Rectal smooth muscle tissue (tissue), 1 donor: ENCODE data around the gene PPP2R2B.

Experiments used
- H3K27ac ChIP-seq: one replicate; pipeline ENCODE4 v1.7.0; 2013; ENCODE audit warnings: low read depth, low read length, inconsistent platforms
- H3K27me3 ChIP-seq: one replicate; pipeline ENCODE4 v1.7.0; 2013; ENCODE audit warnings: low read length; ENCODE audit not compliant: control insufficient read depth, insufficient read depth
- H3K36me3 ChIP-seq: one replicate; pipeline ENCODE4 v1.7.0; 2013; ENCODE audit warnings: low read length; ENCODE audit not compliant: control insufficient read depth, insufficient read depth
- H3K4me1 ChIP-seq: one replicate; pipeline ENCODE4 v1.7.0; 2013; ENCODE audit warnings: low read length; ENCODE audit not compliant: control insufficient read depth, insufficient read depth
- H3K4me3 ChIP-seq: one replicate; pipeline ENCODE4 v1.7.0; 2013; ENCODE audit warnings: low read length
- H3K9ac ChIP-seq: one replicate; pipeline ENCODE4 v1.7.0; 2013; ENCODE audit warnings: low read length

Gene PPP2R2B

DNA sequence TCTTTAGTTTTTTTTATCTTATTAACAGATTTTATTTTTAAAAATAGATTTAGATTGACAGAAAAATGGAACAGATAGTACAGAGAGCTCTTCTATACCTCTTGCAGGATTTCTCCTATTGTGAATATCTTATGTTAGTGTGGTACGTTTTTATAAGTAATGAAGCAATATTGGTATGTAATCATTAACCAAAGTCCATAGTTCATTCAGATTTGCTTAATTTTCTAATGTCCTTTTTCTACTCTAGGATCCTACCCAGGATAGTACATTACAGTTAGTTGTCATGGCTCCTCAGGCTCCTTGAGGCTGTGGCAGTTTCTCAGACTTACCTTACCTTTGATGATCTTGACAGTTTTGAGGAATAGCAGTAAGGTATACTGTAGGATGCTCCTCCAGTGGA, 30.4 kb downstream of the PPP2R2B start:
- Histone ChIP-seq H3K27ac (no peak overlapping the region), H3K9ac (no peak overlapping the region), H3K4me3 (no peak overlapping the region), H3K36me3 (no peaks in the 10 kb centered on the region), H3K27me3 (no peaks in the 10 kb centered on the region), H3K4me1 (no peaks in the 10 kb centered on the region)

DNA sequence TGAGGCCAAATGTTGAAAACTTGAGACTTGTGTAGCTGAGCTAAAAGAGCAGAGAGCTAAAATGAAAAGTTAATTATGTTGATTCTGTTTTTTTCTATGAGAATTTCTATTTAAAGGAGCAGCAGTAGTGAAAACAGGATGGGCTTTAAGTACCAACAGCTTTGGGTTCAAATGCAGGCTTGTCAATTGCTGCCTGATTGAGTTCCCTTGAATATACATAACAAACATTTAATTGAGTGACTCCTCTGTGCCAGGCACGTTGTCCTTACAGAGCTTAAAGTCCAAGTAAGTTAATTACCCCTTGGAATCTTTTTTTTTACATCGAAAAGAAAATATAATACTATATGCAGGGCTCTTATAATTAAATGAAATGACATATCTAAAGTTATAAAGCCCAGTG, 38.5 kb downstream of the PPP2R2B start:
- no peak overlapping the region for H3K9ac ChIP-seq
- H3K4me3 ChIP-seq: no peak overlapping the region
- no peak overlapping the region for H3K27ac ChIP-seq
- no peaks in the 10 kb centered on the region for H3K36me3 ChIP-seq
- no peaks in the 10 kb centered on the region for H3K27me3 ChIP-seq
- no peaks in the 10 kb centered on the region for H3K4me1 ChIP-seq

DNA sequence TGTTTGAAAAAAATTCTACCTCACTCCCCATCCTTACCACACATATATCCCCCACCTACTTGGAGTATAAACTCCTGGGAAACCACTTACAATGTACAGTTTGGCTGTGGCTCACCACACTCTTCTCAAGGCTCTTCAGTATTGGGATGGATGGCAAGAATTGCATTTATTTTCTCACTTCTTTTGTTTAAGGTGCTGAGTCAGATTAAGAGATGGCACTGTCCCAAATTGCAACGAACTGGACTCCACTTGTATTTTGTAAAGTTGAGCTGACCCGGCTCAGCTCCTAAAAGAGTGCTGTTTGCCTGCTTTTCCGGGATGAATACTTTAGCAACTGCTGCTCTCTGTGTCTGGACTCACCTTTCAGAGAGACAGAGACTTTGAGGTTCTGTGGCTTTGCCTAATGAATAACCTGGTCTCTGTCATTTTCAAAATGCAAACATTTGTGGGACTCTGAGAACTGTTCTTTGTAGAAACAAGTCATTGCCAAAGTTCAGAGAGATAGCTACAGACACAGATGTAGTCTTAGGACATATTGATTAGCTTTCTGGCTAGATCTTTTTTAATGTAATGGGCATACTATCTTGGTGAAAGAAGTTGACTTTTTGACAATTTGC, 42.2 kb downstream of the PPP2R2B start:
- Histone ChIP-seq H3K9ac (no peak overlapping the region), H3K36me3 (no peaks in the 10 kb centered on the region), H3K4me1 (no peaks in the 10 kb centered on the region), H3K4me3 (no peak overlapping the region), H3K27me3 (no peaks in the 10 kb centered on the region), H3K27ac (no peak overlapping the region)

DNA sequence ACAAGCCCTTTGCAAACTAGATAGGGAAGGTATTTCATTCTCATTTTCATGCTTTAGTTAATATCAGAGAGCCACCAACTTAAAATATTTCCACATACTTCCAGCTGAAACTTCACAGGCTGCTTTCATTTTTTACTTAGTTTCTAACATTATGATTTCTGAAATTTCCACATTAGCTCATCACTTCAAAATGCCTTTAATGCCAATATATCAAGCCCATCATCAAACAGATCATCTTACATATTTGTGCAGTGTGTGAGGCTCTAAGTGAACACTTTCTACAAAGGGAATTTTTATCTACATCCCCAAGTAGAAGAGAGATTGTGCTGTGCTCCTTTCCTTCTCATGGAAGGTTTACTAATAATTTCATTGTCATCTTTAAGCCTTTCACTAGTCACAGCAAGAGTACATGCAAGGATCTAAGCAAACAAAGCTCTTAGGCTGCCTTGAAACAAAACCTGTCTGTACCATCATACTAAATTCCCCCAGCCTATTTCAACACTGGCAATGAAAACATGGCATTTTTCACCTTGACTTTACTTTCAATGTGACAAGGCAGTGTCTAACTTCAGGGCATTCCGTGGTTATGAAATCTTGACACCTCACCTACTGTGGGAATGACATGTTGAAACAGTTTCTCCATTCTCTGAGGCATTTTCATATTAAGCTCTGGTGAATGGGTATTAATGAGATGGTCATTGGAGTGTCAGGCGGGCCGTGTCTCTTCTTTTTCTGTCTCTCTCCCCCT, 45.4 kb downstream of the PPP2R2B start:
- Histone ChIP-seq H3K4me3 (no peak overlapping the region), H3K27ac (no peak overlapping the region), H3K9ac (no peak overlapping the region), H3K4me1 (peaks cover 7% of the 10 kb centered on the region), H3K36me3 (no peaks in the 10 kb centered on the region), H3K27me3 (no peaks in the 10 kb centered on the region)

DNA sequence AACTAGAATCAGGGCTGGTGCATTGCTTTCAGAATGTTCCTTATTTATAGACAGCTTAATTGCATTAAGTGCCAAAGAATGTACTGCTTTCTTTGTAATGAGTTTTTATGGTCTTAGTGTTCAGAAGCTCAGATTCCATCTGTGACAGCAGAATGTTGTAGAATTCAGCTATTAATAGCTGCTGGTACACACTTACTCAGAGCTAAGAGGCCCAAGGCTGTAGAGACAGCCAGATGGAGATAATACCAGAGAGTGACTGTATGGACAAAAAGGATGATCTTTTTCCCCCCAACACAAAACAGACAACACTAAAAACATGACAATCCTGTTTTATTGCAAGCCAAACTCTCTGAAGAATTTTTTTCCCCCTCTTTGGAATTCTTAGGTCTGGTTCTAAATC, 50.2 kb downstream of the PPP2R2B start:
- Histone ChIP-seq H3K36me3 (no peaks in the 10 kb centered on the region), H3K27ac (no peak overlapping the region), H3K27me3 (no peaks in the 10 kb centered on the region), H3K4me3 (no peak overlapping the region), H3K9ac (no peak overlapping the region), H3K4me1 (peaks cover 11% of the 10 kb centered on the region)

DNA sequence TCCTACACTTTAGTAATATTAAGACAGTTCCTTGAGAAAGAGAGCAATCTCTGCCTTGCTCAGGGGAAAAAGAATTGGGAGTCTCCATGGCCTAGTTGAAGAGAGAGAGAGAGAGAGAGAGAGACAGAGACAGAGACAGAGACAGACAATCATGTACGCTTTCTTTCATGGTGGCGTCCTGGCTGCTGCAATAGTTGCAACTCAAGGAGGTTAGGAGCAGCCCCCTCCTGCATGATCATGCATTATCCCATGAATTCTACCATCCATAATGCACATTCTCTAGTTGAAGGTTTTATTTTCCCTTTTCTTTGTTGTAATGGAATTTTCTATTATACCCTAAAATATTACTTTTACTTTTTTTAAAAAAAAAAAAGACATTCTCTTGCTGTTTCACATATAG, 50.7 kb downstream of the PPP2R2B start:
- H3K27ac ChIP-seq: no peak overlapping the region
- no peaks in the 10 kb centered on the region for H3K36me3 ChIP-seq
- no peak overlapping the region for H3K9ac ChIP-seq
- H3K27me3 ChIP-seq: no peaks in the 10 kb centered on the region
- no peak overlapping the region for H3K4me3 ChIP-seq
- peaks cover 11% of the 10 kb centered on the region for H3K4me1 ChIP-seq

DNA sequence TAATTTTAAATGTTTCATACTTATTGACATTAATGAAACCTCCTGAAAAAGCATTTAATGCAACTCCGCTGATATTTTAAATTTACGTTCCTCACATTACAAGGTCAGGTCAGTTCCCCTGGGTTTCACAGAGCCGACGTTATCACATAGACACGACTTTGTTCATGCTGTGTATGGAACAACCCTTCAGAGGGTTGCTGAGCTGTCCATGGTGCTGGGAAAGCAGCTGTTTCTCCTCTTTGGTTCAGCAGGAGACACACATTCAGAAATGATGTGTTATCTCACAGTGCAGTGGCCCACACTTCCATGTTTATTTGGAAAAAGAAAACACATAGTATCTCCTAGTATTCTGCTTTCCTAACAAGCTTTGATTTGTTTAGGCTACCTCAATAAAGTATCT, 53.5 kb downstream of the PPP2R2B start:
- no peak overlapping the region for H3K9ac ChIP-seq
- H3K27ac ChIP-seq: no peak overlapping the region
- no peak overlapping the region for H3K4me3 ChIP-seq
- no peaks in the 10 kb centered on the region for H3K36me3 ChIP-seq
- H3K4me1 ChIP-seq: peaks cover 11% of the 10 kb centered on the region
- no peaks in the 10 kb centered on the region for H3K27me3 ChIP-seq

DNA sequence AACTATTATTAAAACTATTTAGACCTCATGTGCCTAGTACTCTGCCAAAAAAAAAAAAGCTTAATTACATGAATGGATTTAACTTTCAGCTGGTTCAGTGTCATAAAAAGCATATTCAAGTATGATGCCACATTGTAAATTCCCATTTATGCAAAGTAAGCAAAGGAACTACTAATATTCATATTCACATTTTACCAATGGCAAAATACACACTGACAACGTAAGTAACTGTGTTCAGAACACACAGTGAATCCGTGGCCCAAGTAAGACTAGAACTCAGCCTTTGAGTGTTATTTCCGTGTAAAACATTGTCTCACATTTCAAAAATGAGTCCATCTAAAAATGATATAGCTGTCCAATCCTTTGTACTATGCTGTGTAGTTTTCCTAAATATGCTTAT, 56.8 kb downstream of the PPP2R2B start:
- H3K27ac ChIP-seq: no peak overlapping the region
- H3K9ac ChIP-seq: no peak overlapping the region
- no peak overlapping the region for H3K4me3 ChIP-seq
- H3K36me3 ChIP-seq: no peaks in the 10 kb centered on the region
- no peaks in the 10 kb centered on the region for H3K4me1 ChIP-seq
- no peaks in the 10 kb centered on the region for H3K27me3 ChIP-seq

DNA sequence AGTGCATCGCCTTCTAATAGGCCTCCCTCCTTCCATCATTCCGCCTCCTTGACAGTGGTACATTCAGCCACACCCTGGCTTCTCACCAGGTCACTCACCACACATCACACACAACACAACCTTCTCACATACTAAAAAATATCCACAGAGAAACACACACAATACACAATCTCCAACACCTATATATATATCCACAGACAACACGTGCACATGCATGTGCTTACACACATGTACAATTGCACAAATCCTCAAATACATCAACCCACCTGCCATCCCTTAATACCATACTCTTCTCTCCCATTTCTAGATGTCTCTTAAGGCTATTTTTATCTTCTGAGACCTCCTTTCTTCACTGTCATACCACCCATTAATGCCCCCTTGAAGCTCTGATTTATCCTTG, 57.6 kb downstream of the PPP2R2B start:
- H3K4me3 ChIP-seq: no peak overlapping the region
- H3K9ac ChIP-seq: no peak overlapping the region
- no peaks in the 10 kb centered on the region for H3K27me3 ChIP-seq
- no peak overlapping the region for H3K27ac ChIP-seq
- no peaks in the 10 kb centered on the region for H3K4me1 ChIP-seq
- no peaks in the 10 kb centered on the region for H3K36me3 ChIP-seq

DNA sequence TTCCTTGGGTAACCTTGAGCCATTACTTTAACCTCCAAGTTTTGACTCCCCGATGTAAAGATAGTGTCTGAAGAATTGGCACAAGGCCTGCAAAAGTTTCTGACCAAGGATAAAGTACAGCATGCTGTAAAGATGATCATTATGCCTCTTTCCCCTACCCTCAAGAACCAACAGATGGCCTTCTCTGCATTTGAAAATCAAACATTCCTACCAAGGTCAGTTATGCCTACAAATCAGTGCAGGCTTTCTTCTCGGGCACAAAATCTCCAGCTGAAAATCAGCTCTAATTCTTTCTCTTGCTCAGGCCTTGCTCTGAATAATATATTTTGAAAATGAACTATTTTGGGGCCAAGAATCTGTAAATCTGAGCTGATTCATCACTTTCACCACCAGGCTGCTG, 59.7 kb downstream of the PPP2R2B start:
- Histone ChIP-seq H3K9ac (no peak overlapping the region), H3K27me3 (no peaks in the 10 kb centered on the region), H3K4me3 (no peak overlapping the region), H3K36me3 (no peaks in the 10 kb centered on the region), H3K4me1 (no peaks in the 10 kb centered on the region), H3K27ac (no peak overlapping the region)

DNA sequence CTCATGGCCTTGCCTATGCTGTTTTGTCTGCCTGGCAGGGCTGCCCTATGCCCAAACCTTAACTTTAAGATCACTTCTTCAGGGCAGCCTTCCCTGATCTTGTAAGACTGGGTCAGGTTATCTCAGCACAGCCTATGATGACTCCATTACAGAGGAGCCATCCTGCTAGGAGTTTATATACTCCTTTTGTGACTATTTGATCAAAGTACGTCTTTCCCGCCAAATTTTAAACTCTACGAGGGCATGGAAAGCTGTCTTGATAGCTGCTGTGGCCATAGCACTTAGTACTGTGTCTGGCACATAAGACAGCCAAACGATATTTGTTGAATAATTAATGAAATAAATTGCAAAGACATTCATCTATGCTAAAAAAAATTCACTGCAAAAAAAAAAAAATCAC, 60.6 kb downstream of the PPP2R2B start:
- no peaks in the 10 kb centered on the region for H3K4me1 ChIP-seq
- H3K4me3 ChIP-seq: no peak overlapping the region
- H3K27ac ChIP-seq: no peak overlapping the region
- no peaks in the 10 kb centered on the region for H3K27me3 ChIP-seq
- no peaks in the 10 kb centered on the region for H3K36me3 ChIP-seq
- H3K9ac ChIP-seq: no peak overlapping the region

DNA sequence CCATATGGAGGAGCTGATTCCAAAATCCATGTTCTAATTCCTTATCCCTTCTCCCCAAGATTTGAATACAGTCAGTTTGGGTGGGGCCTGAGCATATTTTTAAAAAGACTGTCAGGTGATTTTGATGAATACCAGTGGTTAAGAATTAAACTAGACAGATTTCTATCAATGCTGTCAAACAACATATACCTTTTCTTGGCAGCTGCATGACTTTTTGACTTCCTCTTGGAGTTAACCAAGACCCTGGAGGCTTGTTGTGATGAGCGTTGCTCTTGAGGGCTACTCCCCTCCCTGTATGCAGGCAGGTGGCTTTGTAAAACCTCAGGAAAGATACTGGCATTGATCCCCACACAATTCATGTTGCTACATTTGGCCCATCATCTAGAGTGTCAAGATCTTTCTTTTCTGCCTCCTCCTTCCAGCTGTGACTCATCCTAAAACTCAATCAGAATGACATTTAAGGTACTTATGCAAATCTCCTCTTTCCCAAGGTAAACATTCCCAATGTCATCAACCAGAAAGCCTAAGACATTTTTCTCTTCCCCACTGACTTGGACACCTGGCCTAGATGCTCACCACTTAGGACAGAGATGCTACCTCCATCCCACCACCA, 61.7 kb downstream of the PPP2R2B start:
- Histone ChIP-seq H3K27ac (no peak overlapping the region), H3K36me3 (no peaks in the 10 kb centered on the region), H3K27me3 (no peaks in the 10 kb centered on the region), H3K4me3 (no peak overlapping the region), H3K9ac (no peak overlapping the region), H3K4me1 (no peaks in the 10 kb centered on the region)

DNA sequence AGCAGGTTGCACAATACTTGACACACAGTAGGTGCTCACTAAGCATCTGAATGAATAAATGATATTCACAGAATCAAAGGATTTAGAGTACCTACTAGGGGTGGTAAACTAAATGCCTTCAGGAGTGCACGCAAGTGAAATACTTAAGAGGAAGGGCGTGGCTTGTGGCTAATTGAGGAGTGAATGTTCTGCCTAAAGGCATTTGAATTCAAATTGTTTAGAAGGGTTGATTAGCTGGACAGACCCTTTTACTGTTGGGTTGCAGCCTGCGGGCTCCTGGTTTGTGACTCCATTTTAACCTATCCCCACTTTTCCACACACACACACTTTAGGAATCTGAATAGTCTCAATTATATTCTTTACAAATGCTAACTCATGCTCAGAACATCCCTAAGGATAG, 63.1 kb downstream of the PPP2R2B start:
- Histone ChIP-seq H3K27me3 (no peaks in the 10 kb centered on the region), H3K9ac (no peak overlapping the region), H3K27ac (no peak overlapping the region), H3K36me3 (no peaks in the 10 kb centered on the region), H3K4me3 (no peak overlapping the region), H3K4me1 (no peaks in the 10 kb centered on the region)
